Panc1 (cell line): ENCODE results near the gene AK8. TPM values are rescaled to one million over a fixed set of nuclear protein-coding genes. Genes with fewer than 3 reads are reported as not detected.

Source experiments
- ATAC-seq: fragments of 200-7000 bp; cut with Tn5 transposase; 2 replicates; pipeline ENCODE4 v1.9.1; 2020; ENCODE audit warnings: mild to moderate bottlenecking, moderate library complexity
- BruUV-seq: library from RNA; stranded (reverse); fragments of 400-500 nt; replicated peaks from 2 replicates; lab custom pipeline; 2021; lab: Mats Ljungman, UMichigan
- CTCF ChIA-PET: fragments of 300-600 bp; sonication (Branson Sonifier 250); formaldehyde crosslinking; loops from one replicate; lab custom pipeline; 2022; ENCODE audit warnings: antibody characterized with exemption; lab: Charles Lee
- POLR2A ChIA-PET: fragments of 300-600 bp; sonication (Branson Sonifier 250); formaldehyde crosslinking; loops from one replicate; lab custom pipeline; 2022; ENCODE audit warnings: antibody characterized with exemption; lab: Charles Lee
- DNase-seq: peaks from one replicate; pipeline ENCODE4 v3.0.0-alpha.2; 2010; ENCODE audit warnings: low read depth, low spot score
- H3K27ac ChIP-seq: 2 replicates; pipeline ENCODE4 v1.5.1; 2011; ENCODE audit warnings: mild to moderate bottlenecking, low read length, inconsistent platforms
- H3K27me3 ChIP-seq: fragments of 200-500 bp; sonication (Bioruptor generic); 2 replicates; pipeline ENCODE4 v1.6.0; 2014; ENCODE audit warnings: low read length, inconsistent platforms; ENCODE audit not compliant: control insufficient read depth, insufficient read depth
- H3K36me3 ChIP-seq: fragments of 200-500 bp; sonication (Bioruptor generic); 2 replicates; pipeline ENCODE4 v1.5.1; 2014; ENCODE audit warnings: inconsistent platforms, mild to moderate bottlenecking, low read length, moderate library complexity; ENCODE audit not compliant: control insufficient read depth, insufficient read depth
- H3K4me1 ChIP-seq: 2 replicates; pipeline ENCODE4 v1.5.1; 2011; ENCODE audit warnings: inconsistent platforms, mild to moderate bottlenecking, low read length, moderate library complexity; ENCODE audit not compliant: control insufficient read depth, insufficient read depth
- H3K4me3 ChIP-seq, 2 experiments: 2 replicates each; pipeline ENCODE4 v1.5.1; 2011 to 2012; ENCODE audit warnings: low read depth in 2 of 2, low read length in 2 of 2, mild to moderate bottlenecking in 2 of 2, inconsistent platforms in 1 of 2, moderate library complexity in 1 of 2
- H3K9me3 ChIP-seq: fragments of 200-500 bp; sonication (Bioruptor generic); 2 replicates; pipeline ENCODE4 v1.5.1; 2014; ENCODE audit warnings: low read depth, mild to moderate bottlenecking, inconsistent platforms, low read length, moderate library complexity; ENCODE audit not compliant: control insufficient read depth, insufficient read depth
- CTCF ChIP-seq: fragments of 450-650 bp; IDR thresholded peaks from 2 replicates; pipeline ENCODE4 v1.5.1; 2017; ENCODE audit warnings: mild to moderate bottlenecking
- POLR2AphosphoS5 ChIP-seq: IDR thresholded peaks from 2 replicates; pipeline ENCODE4 v1.6.1; 2012; ENCODE audit warnings: mild to moderate bottlenecking, low read depth, low read length, moderate library complexity
- REST ChIP-seq, 2 experiments: IDR thresholded peaks; 2 replicates each; pipeline ENCODE4 v1.6.1; 2011 to 2012; ENCODE audit warnings: low read depth in 2 of 2, control low read depth in 1 of 2, low read length in 1 of 2, mild to moderate bottlenecking in 1 of 2, moderate library complexity in 1 of 2; ENCODE audit not compliant: insufficient read depth in 1 of 2
- SIN3A ChIP-seq: IDR thresholded peaks from 2 replicates; pipeline ENCODE4 v1.6.1; 2012; ENCODE audit warnings: low read depth, mild to moderate bottlenecking, low read length, moderate library complexity, borderline replicate concordance; ENCODE audit not compliant: insufficient read depth
- TCF7L2 ChIP-seq: IDR thresholded peaks from 2 replicates; pipeline ENCODE4 v1.6.1; 2011; ENCODE audit warnings: mild to moderate bottlenecking, low read depth, low read length, inconsistent platforms
- in situ Hi-C: cut with HindIII; loops from 2 replicates; pipeline ENCODE4 v1.10.0; 2016; ENCODE audit warnings: low sequenced_read_pairs, low pct_unique_long_range_greater_than_20kb
- intact Hi-C: fragments of 100-400 bp; cut with micrococcal nuclease; formaldehyde crosslinking; loops from one replicate; pipeline ENCODE4 v1.10.0; 2022; ENCODE audit not compliant: unreplicated experiment
- total RNA-seq: library from RNA; stranded (reverse); gene quantifications from one replicate; pipeline ENCODE4 v1.2.1, GENCODE V29; 2021; ENCODE audit not compliant: unreplicated experiment

Gene AK8
- total RNA-seq, 1 experiment from 2014 or later = 0.39 TPM

GRCh38 chr9:132744881-132745755 is 133.0 kb downstream of the AK8 start:
- intact Hi-C loops = no loop called here
- POLR2A ChIA-PET = no interaction called here
- H3K9me3 ChIP-seq = no peaks in the 10 kb centered on the region
- TF ChIP-seq REST (IDR thresholded peaks at IDR 0.05; ENCODE audit: insufficient read depth in 1 of 2, low read depth in 2 of 2, low read length in 1 of 2) (no peak), POLR2AphosphoS5 (no peak), SIN3A (no peak), CTCF (no peak), TCF7L2 (no peak)
- H3K4me1 ChIP-seq = no peaks in the 10 kb centered on the region
- no peak overlapping the region for H3K27ac ChIP-seq
- in situ Hi-C loops = no loop called here
- no peak overlapping the region for H3K4me3 ChIP-seq
- no peaks in the 10 kb centered on the region for H3K36me3 ChIP-seq
- no TSS peak for BruUV-seq
- CTCF ChIA-PET = no interaction called here
- H3K27me3 ChIP-seq = no peaks in the 10 kb centered on the region
- ATAC-seq (no peak), DNase-seq (no peak)

GRCh38 chr9:132743931-132744479 is 134.1 kb downstream of the AK8 start:
- BruUV-seq = no TSS peak
- TF ChIP-seq SIN3A (no peak), TCF7L2 (no peak), CTCF (no peak), REST (IDR thresholded peaks at IDR 0.05; ENCODE audit: insufficient read depth in 1 of 2, low read depth in 2 of 2, low read length in 1 of 2) (no peak), POLR2AphosphoS5 (no peak)

More at GRCh38 chr9:132743931-132744479, 134.1 kb downstream of the AK8 start:
- H3K36me3 ChIP-seq = no peaks in the 10 kb centered on the region
- H3K27me3 ChIP-seq = no peaks in the 10 kb centered on the region
- ATAC-seq (no peak), DNase-seq (no peak)
- CTCF ChIA-PET = no interaction called here
- H3K9me3 ChIP-seq = no peaks in the 10 kb centered on the region
- H3K4me1 ChIP-seq = no peaks in the 10 kb centered on the region
- intact Hi-C loops (no loop called here), in situ Hi-C loops (no loop called here)
- no peak overlapping the region for H3K27ac ChIP-seq
- no peak overlapping the region for H3K4me3 ChIP-seq
- POLR2A ChIA-PET = no interaction called here
